Measurements from ENCODE around the gene MESP1. TPM values are rescaled to one million over a fixed set of nuclear protein-coding genes. Genes with fewer than 3 reads are reported as not detected.

Gene MESP1
- total RNA-seq, 4 donors from 2014 or later, result 0.15 to 2.0 (median 0.60) TPM

- 87 to 88% methylated on average over 3 of the region's 3 CpGs for WGBS, 2 donors (ENCODE audit: low coverage in 1 of 2)
- no peak for TF ChIP-seq EP300 (IDR thresholded peaks at IDR 0.05)
- TF ChIP-seq POLR2AphosphoS5 (IDR thresholded peaks at IDR 0.05), result no peak
- no peak for TF ChIP-seq CTCF (IDR thresholded peaks at IDR 0.05)
- no peak for TF ChIP-seq POLR2A (IDR thresholded peaks at IDR 0.05)
- H3K27me3 ChIP-seq, result no peaks in the 10 kb centered on the region
- H3K4me3 ChIP-seq, result no peak overlapping the region
- no peak for ATAC-seq
- H3K36me3 ChIP-seq, result no peaks in the 10 kb centered on the region
- no peaks in the 10 kb centered on the region for H3K4me1 ChIP-seq
- H3K27ac ChIP-seq, result no peak overlapping the region
- peaks cover 0 to 8% (median 0%) of the 10 kb centered on the region in 3 donors for H3K9me3 ChIP-seq
These were observed 36.9 kb upstream of the MESP1 start for GRCh38 chr15:89787944-89788343.

DNA sequence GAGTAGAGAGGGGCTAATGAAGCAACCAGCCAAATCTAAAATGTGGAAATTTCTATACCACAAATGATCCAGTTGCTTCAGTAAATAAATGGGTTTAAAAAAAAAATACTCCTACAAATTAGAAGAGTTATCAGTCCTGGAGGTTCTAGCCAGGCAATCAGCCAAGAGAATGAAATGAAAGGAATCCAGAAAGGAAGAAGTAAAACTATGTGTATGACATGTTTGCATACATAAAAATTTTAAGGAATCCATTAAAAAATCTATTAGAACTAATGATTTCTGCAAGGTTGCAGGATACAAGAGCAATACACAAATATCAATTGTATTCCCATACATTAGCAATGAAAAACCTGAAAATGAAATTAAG lies 34.7 kb upstream of the MESP1 start:
- Histone ChIP-seq H3K27ac (no peak overlapping the region), H3K36me3 (no peaks in the 10 kb centered on the region), H3K4me3 (no peak overlapping the region), H3K9me3 (peaks cover 0 to 8% (median 0%) of the 10 kb centered on the region in 3 donors), H3K4me1 (no peaks in the 10 kb centered on the region), H3K27me3 (no peaks in the 10 kb centered on the region)
- no peak for ATAC-seq
- TF ChIP-seq CTCF (IDR thresholded peaks at IDR 0.05) (no peak), POLR2AphosphoS5 (IDR thresholded peaks at IDR 0.05) (no peak), EP300 (IDR thresholded peaks at IDR 0.05) (no peak), POLR2A (IDR thresholded peaks at IDR 0.05) (no peak)

DNA sequence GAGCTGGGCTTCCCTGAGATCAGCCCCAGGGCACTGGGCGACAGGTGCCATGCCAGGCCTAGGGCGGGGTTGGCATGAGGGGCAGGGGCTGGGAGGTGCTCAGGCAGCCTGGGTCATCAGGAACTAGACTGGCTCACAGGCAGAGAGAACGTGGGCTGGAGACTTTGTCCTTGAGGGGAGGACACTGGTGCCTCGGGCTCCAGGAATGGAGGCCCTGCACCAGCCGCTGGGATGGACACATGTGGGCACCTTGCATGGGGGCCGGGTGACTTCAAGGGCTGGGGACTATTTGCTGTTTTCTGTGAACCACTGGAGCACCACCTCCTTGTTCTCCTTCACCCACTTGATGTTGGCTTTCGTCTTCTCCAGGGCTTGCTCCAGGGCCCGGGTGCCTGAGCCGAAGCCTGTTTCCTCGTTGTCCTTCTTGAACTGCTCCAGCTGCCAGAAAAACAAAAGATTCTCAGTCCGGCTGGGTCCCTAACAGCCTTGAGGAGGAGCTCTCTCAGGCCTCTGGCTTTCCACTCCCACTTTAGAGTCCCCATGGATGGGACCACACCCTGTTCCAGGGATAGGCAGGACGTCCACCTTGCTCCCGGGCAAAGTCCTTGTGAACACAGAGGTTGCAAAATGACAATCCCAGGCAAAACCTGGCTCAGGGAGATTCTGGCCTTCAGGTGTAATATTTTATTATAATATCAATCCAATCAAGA lies 34.2 kb upstream of the MESP1 start:
- H3K27me3 ChIP-seq, result no peaks in the 10 kb centered on the region
- ATAC-seq, result no peak
- no peak overlapping the region for H3K27ac ChIP-seq
- no peak overlapping the region for H3K4me3 ChIP-seq
- TF ChIP-seq EP300 (IDR thresholded peaks at IDR 0.05), result no peak
- TF ChIP-seq POLR2A (IDR thresholded peaks at IDR 0.05), result no peak
- TF ChIP-seq POLR2AphosphoS5 (IDR thresholded peaks at IDR 0.05), result no peak
- no peak for TF ChIP-seq CTCF (IDR thresholded peaks at IDR 0.05)
- peaks cover 0 to 8% (median 0%) of the 10 kb centered on the region in 3 donors for H3K9me3 ChIP-seq
- H3K4me1 ChIP-seq, result no peaks in the 10 kb centered on the region
- 70 to 86% methylated on average over 4 to 6 of the region's 13 CpGs for WGBS, 2 donors (ENCODE audit: low coverage in 1 of 2)
- no peaks in the 10 kb centered on the region for H3K36me3 ChIP-seq

- Histone ChIP-seq H3K27ac (no peak overlapping the region), H3K4me1 (no peaks in the 10 kb centered on the region), H3K27me3 (no peaks in the 10 kb centered on the region), H3K9me3 (peaks cover 0 to 8% (median 0%) of the 10 kb centered on the region in 3 donors), H3K4me3 (no peak overlapping the region), H3K36me3 (no peaks in the 10 kb centered on the region)
- WGBS, 2 donors (ENCODE audit: low coverage in 1 of 2), result 89 to 91% methylated on average over 4 to 7 of the region's 7 CpGs
- TF ChIP-seq CTCF (IDR thresholded peaks at IDR 0.05) (no peak), POLR2A (IDR thresholded peaks at IDR 0.05) (no peak), POLR2AphosphoS5 (IDR thresholded peaks at IDR 0.05) (no peak), EP300 (IDR thresholded peaks at IDR 0.05) (no peak)
- ATAC-seq, result no peak
These were observed 33.6 kb upstream of the MESP1 start for GRCh38 chr15:89784686-89784960.

GRCh38 chr15:89783861-89784685 lies 33.0 kb upstream of the MESP1 start:
- Histone ChIP-seq H3K4me1 (no peaks in the 10 kb centered on the region), H3K4me3 (no peak overlapping the region), H3K27ac (no peak overlapping the region), H3K9me3 (peaks cover 0 to 8% (median 0%) of the 10 kb centered on the region in 3 donors), H3K27me3 (no peaks in the 10 kb centered on the region), H3K36me3 (no peaks in the 10 kb centered on the region)
- 72% methylated on average over 4 of the region's 15 CpGs; no CpG with 5 or more reads in 1 of the 2 donors for WGBS, 2 donors (ENCODE audit: low coverage in 1 of 2)
- no peak for TF ChIP-seq POLR2AphosphoS5 (IDR thresholded peaks at IDR 0.05)
- no peak for ATAC-seq
